GM23338 (cell line): ENCODE data around the gene GRM8.

Experiments used
- CREB1 ChIP-seq: fragments of 250-450 bp; sonication (Bioruptor Pico); IDR thresholded peaks from 2 replicates; pipeline ENCODE4 v1.5.0; 2020; ENCODE audit warnings: low read depth, mild to moderate bottlenecking, moderate library complexity
- CTCF ChIP-seq, 2 experiments: fragments of 200-600 bp in 1 of 2; sonication (generic) in 1 of 2; conservative IDR thresholded peaks; 2 replicates each; pipeline versions ENCODE4 v1.5.1 to v1.6.1; 2016 to 2017; ENCODE audit warnings: antibody characterized with exemption in 2 of 2, low read depth in 2 of 2, mild to moderate bottlenecking in 2 of 2, moderate library complexity in 1 of 2
- ETS1 ChIP-seq: IDR thresholded peaks from 2 replicates; pipeline ENCODE4 v1.6.1; 2016; ENCODE audit warnings: antibody characterized with exemption
- EZH2 ChIP-seq: fragments of 200-600 bp; sonication (generic); IDR thresholded peaks from one replicate; pipeline ENCODE4 v1.8.0; 2017; ENCODE audit warnings: antibody characterized with exemption, mild to moderate bottlenecking, low read depth; ENCODE audit not compliant: unreplicated experiment
- EZH2phosphoT487 ChIP-seq: fragments of 200-600 bp; sonication (generic); IDR thresholded peaks from one replicate; pipeline ENCODE4 v1.8.1; 2018; ENCODE audit warnings: antibody characterized with exemption; ENCODE audit not compliant: unreplicated experiment
- JUNB ChIP-seq: IDR thresholded peaks from one replicate; pipeline ENCODE4 v1.6.1; 2016; ENCODE audit warnings: antibody characterized with exemption; ENCODE audit not compliant: unreplicated experiment
- NANOG ChIP-seq: IDR thresholded peaks from 2 replicates; pipeline ENCODE4 v1.6.1; 2016; ENCODE audit warnings: antibody characterized with exemption, borderline replicate concordance
- POLR2AphosphoS5 ChIP-seq: IDR thresholded peaks from 2 replicates; pipeline ENCODE4 v1.6.1; 2016; ENCODE audit warnings: antibody characterized with exemption, low read depth
- REST ChIP-seq: IDR thresholded peaks from one replicate; pipeline ENCODE4 v1.6.1; 2018; ENCODE audit warnings: antibody characterized with exemption; ENCODE audit not compliant: unreplicated experiment
- STAT1 ChIP-seq: IDR thresholded peaks from one replicate; pipeline ENCODE4 v1.6.1; 2016; ENCODE audit warnings: antibody characterized with exemption; ENCODE audit not compliant: unreplicated experiment
- ZNF114 ChIP-seq: fragments of 250-450 bp; sonication (Bioruptor Pico); IDR thresholded peaks from 2 replicates; pipeline ENCODE4 v1.5.0; 2020; ENCODE audit warnings: mild to moderate bottlenecking, moderate library complexity
- ZNF331 ChIP-seq: fragments of 250-450 bp; sonication (Bioruptor Pico); IDR thresholded peaks from 2 replicates; pipeline ENCODE4 v1.5.0; 2020; ENCODE audit warnings: low read depth, mild to moderate bottlenecking, moderate library complexity
- TF ChIP-seq, protein P1 (sequence below): fragments of 250-450 bp; sonication (Bioruptor Pico); IDR thresholded peaks from 2 replicates; pipeline ENCODE4 v1.5.0; 2020; ENCODE audit warnings: mild to moderate bottlenecking, moderate library complexity

GRCh38 chr7:126760914-126761577, 491.7 kb downstream of the GRM8 start:
- no peak for TF ChIP-seq REST
- no peak for TF ChIP-seq EZH2phosphoT487
- no peak for TF ChIP-seq CTCF (conservative IDR thresholded peaks at IDR 0.05; ENCODE audit: low read depth in 2 of 2)
- TF ChIP-seq CREB1 (CRISPR knock-in tag), result no peak
- TF ChIP-seq EZH2, result no peak
- no peak for TF ChIP-seq POLR2AphosphoS5
- no peak for TF ChIP-seq JUNB
- no peak for TF ChIP-seq ZNF114 (CRISPR knock-in tag)
- no peak for TF ChIP-seq STAT1
- no peak for TF ChIP-seq ETS1
- TF ChIP-seq NANOG, result no peak
- TF ChIP-seq, protein P1, sequence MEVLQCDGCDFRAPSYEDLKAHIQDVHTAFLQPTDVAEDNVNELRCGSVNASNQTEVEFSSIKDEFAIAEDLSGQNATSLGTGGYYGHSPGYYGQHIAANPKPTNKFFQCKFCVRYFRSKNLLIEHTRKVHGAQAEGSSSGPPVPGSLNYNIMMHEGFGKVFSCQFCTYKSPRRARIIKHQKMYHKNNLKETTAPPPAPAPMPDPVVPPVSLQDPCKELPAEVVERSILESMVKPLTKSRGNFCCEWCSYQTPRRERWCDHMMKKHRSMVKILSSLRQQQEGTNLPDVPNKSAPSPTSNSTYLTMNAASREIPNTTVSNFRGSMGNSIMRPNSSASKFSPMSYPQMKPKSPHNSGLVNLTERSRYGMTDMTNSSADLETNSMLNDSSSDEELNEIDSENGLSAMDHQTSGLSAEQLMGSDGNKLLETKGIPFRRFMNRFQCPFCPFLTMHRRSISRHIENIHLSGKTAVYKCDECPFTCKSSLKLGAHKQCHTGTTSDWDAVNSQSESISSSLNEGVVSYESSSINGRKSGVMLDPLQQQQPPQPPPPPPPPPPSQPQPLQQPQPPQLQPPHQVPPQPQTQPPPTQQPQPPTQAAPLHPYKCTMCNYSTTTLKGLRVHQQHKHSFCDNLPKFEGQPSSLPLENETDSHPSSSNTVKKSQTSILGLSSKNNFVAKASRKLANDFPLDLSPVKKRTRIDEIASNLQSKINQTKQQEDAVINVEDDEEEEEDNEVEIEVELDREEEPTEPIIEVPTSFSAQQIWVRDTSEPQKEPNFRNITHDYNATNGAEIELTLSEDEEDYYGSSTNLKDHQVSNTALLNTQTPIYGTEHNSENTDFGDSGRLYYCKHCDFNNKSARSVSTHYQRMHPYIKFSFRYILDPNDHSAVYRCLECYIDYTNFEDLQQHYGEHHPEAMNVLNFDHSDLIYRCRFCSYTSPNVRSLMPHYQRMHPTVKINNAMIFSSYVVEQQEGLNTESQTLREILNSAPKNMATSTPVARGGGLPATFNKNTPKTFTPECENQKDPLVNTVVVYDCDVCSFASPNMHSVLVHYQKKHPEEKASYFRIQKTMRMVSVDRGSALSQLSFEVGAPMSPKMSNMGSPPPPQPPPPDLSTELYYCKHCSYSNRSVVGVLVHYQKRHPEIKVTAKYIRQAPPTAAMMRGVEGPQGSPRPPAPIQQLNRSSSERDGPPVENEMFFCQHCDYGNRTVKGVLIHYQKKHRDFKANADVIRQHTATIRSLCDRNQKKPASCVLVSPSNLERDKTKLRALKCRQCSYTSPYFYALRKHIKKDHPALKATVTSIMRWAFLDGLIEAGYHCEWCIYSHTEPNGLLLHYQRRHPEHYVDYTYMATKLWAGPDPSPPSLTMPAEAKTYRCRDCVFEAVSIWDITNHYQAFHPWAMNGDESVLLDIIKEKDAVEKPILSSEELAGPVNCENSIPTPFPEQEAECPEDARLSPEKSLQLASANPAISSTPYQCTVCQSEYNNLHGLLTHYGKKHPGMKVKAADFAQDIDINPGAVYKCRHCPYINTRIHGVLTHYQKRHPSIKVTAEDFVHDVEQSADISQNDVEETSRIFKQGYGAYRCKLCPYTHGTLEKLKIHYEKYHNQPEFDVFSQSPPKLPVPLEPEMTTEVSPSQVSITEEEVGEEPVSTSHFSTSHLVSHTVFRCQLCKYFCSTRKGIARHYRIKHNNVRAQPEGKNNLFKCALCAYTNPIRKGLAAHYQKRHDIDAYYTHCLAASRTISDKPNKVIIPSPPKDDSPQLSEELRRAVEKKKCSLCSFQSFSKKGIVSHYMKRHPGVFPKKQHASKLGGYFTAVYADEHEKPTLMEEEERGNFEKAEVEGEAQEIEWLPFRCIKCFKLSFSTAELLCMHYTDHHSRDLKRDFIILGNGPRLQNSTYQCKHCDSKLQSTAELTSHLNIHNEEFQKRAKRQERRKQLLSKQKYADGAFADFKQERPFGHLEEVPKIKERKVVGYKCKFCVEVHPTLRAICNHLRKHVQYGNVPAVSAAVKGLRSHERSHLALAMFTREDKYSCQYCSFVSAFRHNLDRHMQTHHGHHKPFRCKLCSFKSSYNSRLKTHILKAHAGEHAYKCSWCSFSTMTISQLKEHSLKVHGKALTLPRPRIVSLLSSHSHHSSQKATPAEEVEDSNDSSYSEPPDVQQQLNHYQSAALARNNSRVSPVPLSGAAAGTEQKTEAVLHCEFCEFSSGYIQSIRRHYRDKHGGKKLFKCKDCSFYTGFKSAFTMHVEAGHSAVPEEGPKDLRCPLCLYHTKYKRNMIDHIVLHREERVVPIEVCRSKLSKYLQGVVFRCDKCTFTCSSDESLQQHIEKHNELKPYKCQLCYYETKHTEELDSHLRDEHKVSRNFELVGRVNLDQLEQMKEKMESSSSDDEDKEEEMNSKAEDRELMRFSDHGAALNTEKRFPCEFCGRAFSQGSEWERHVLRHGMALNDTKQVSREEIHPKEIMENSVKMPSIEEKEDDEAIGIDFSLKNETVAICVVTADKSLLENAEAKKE (CRISPR knock-in tag), result no peak
- TF ChIP-seq ZNF331 (CRISPR knock-in tag), result no peak
